ENCODE results near the gene OPN5. TPM values are rescaled to one million over a fixed set of nuclear protein-coding genes. Genes with fewer than 3 reads are reported as not detected.
A peak's percentile ranks its signal among the peaks of the same experiment; 100 is the strongest.

The OPN5 gene
- total RNA-seq, 1 donor = not detected

GRCh38 chr6:47766445-47766844 is 15.4 kb upstream of the OPN5 start:
- TF ChIP-seq, protein P1, sequence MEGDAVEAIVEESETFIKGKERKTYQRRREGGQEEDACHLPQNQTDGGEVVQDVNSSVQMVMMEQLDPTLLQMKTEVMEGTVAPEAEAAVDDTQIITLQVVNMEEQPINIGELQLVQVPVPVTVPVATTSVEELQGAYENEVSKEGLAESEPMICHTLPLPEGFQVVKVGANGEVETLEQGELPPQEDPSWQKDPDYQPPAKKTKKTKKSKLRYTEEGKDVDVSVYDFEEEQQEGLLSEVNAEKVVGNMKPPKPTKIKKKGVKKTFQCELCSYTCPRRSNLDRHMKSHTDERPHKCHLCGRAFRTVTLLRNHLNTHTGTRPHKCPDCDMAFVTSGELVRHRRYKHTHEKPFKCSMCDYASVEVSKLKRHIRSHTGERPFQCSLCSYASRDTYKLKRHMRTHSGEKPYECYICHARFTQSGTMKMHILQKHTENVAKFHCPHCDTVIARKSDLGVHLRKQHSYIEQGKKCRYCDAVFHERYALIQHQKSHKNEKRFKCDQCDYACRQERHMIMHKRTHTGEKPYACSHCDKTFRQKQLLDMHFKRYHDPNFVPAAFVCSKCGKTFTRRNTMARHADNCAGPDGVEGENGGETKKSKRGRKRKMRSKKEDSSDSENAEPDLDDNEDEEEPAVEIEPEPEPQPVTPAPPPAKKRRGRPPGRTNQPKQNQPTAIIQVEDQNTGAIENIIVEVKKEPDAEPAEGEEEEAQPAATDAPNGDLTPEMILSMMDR (IDR thresholded peaks at IDR 0.05; ENCODE audit: insufficient read depth, low read depth, low read length) = no peak
- DNase-seq (ENCODE audit: low read depth) = no peak
- no peak overlapping the region for H3K4me3 ChIP-seq (ENCODE audit: low read depth, low read length)

DNA sequence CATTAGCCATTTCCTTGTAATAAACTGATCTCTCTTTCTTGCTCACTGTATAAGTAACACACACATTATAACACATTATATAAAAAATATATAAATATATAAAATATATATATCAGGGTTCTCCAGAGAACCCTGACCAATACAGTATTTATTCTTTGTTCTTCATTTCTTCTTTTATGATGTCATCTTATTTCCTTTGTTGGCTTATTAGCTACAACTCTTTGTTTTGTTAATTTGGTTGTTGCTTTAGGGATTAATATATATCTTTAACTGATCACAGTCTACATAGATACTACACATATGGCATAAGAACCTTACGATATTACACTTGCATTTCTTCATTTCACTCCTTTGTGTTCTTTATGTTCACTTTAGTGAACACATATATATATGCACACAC is 14.7 kb upstream of the OPN5 start:
- DNase-seq (ENCODE audit: low read depth) = no peak
- TF ChIP-seq, protein P1 (IDR thresholded peaks at IDR 0.05; ENCODE audit: insufficient read depth, low read depth, low read length) = no peak
- no peak overlapping the region for H3K4me3 ChIP-seq (ENCODE audit: low read depth, low read length)

- H3K4me3 ChIP-seq (ENCODE audit: low read depth, low read length) = no peak overlapping the region
- DNase-seq (ENCODE audit: low read depth) = no peak
- TF ChIP-seq, protein P1 (IDR thresholded peaks at IDR 0.05; ENCODE audit: insufficient read depth, low read depth, low read length) = no peak
Measured at GRCh38 chr6:47769982-47770381, 11.8 kb upstream of the OPN5 start.

DNA sequence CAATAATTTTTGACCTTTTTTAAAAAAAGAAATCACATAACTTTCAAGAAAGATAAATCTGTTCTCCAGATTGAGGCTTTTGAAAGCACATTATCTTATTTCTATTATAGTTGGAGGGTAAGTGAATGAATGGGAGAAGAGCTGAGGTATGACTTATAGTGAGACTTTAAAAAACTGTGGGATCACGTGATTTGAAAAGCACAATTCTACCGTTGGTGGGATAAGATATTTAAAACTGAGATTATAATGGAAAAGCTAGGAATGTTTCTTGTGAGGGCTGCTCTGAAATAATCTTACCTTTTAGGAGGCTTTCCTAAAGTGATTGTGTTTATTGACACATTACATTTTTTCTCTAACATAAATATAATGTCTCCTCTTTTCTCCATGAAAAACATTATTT is 9.5 kb upstream of the OPN5 start:
- TF ChIP-seq, protein P1 (IDR thresholded peaks at IDR 0.05; ENCODE audit: insufficient read depth, low read depth, low read length) = no peak
- no peak for DNase-seq (ENCODE audit: low read depth)
- H3K4me3 ChIP-seq (ENCODE audit: low read depth, low read length) = no peak overlapping the region

DNA sequence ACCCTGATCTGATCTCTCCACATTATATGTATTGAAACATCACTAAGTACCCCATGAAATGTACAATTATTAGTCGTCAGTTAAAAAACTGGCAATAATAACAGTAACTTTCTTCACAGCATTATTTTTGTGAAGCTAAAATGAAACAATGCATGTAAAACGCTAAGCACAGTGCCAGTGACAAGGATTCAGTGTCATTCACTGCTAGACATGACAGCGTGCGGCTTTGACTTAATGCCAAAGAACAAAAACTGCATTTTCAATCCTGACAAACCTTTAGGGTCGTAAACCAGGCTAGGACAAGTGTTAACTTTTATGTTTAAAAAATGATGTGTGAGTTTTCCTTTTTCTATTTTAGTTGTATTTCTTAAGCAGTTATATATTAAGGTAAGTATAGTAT is 8.8 kb upstream of the OPN5 start:
- no peak for DNase-seq (ENCODE audit: low read depth)
- H3K4me3 ChIP-seq (ENCODE audit: low read depth, low read length) = no peak overlapping the region
- TF ChIP-seq, protein P1 (IDR thresholded peaks at IDR 0.05; ENCODE audit: insufficient read depth, low read depth, low read length) = no peak

- DNase-seq (ENCODE audit: low read depth) = peak; percentile 71
- TF ChIP-seq, protein P1 (IDR thresholded peaks at IDR 0.05; ENCODE audit: insufficient read depth, low read depth, low read length) = peak; percentile 72
- no peak overlapping the region for H3K4me3 ChIP-seq (ENCODE audit: low read depth, low read length)
Measured at GRCh38 chr6:47780510-47781356, 1.1 kb upstream of the OPN5 start.

Data from fibroblast of villous mesenchyme (primary cell).